Caki2 (cell line): Measurements from ENCODE around the gene PDCL3. TPM values are rescaled to one million over a fixed set of nuclear protein-coding genes. Genes with fewer than 3 reads are reported as not detected.

ENCODE experiments used
- DNase-seq: peaks from one replicate; pipeline ENCODE4 v3.0.0-alpha.2; 2015; ENCODE audit warnings: low read depth
- in situ Hi-C: cut with HindIII; loops from 2 replicates; pipeline ENCODE4 v1.10.0; 2016; ENCODE audit warnings: low sequenced_read_pairs, low pct_unique_long_range_greater_than_20kb, mixed read lengths
- total RNA-seq: library from RNA; depleted of rRNA; stranded (reverse); fragments of >200 nt; shearing (Covaris generic); gene quantifications from 2 replicates; pipeline ENCODE4 v1.2.3, GENCODE V29; 2014; ENCODE audit warnings: low replicate concordance

The PDCL3 gene
- total RNA-seq, 1 experiment from 2014 or later, result 30.4 TPM

- no peak for DNase-seq
- in situ Hi-C loops, result no loop called here
These were observed 11.5 kb upstream of the PDCL3 start for GRCh38 chr2:100551303-100551702.

DNA sequence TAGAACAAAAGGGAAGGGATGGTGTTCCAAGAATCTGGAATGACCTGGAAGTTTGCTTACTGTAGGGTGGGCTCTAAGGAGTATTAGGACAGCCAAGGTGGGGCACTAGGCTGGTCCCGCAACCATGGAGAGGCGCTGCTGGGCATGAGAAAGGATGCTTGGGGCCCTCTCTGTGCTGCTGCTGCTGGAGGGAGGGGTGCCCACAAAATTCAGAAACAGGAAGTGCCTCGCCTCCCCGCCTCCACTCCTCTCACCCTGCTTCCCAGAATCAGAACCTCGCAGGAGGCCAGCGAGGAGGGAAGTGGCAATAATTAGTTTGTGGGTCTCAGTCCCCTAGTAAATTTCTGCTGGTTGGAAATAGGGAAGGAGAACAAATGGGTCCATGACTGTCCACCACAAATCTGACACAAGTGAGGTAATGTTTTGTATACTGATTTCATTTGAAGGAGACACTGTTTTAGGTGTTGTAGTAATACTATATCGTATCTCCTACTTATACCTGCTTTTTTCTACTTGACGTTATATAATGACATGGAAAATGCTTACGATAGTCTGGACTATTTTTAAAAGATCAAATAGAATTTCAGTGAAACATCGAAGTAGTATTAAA is 7.9 kb upstream of the PDCL3 start:
- DNase-seq, result no peak
- in situ Hi-C loops, result no loop called here

- DNase-seq, result no peak
- in situ Hi-C loops, result no loop called here
These were observed 6.0 kb upstream of the PDCL3 start for GRCh38 chr2:100556746-100557145.

GRCh38 chr2:100560216-100560830 is 2.5 kb upstream of the PDCL3 start:
- in situ Hi-C loops, result no loop called here
- DNase-seq, result no peak

- in situ Hi-C loops, result no loop called here
- DNase-seq, result peak; percentile 21
These were observed 1.6 kb upstream of the PDCL3 start for GRCh38 chr2:100561191-100561590.

- no peak for DNase-seq
These were observed 834 bp downstream of the PDCL3 start for GRCh38 chr2:100563407-100564247.

GRCh38 chr2:100568989-100569388 is 6.2 kb downstream of the PDCL3 start:
- DNase-seq, result no peak
- in situ Hi-C loops, result no loop called here

More at GRCh38 chr2:100563407-100564247, 834 bp downstream of the PDCL3 start:
- in situ Hi-C loops, result no loop called here

DNA sequence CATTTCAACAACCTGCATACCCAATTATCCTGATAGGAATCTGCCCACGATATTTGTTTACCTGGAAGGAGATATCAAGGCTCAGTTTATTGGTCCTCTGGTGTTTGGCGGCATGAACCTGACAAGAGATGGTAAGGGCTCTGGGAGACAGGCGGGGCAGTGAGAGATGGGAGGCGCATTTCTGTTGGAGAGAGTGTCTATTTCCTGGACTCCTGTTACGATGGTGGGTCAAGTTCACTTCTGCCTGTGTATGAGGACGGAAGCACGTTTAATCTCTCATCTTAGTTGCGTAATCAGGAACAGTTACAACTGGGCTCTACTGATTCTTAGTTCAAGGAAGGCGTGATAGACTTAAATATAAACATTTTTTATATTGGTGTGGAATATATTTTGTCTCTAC is 8.9 kb downstream of the PDCL3 start:
- DNase-seq, result no peak
- in situ Hi-C loops, result no loop called here

GRCh38 chr2:100577777-100578176 is 15.0 kb downstream of the PDCL3 start:
- in situ Hi-C loops, result no loop called here

DNA sequence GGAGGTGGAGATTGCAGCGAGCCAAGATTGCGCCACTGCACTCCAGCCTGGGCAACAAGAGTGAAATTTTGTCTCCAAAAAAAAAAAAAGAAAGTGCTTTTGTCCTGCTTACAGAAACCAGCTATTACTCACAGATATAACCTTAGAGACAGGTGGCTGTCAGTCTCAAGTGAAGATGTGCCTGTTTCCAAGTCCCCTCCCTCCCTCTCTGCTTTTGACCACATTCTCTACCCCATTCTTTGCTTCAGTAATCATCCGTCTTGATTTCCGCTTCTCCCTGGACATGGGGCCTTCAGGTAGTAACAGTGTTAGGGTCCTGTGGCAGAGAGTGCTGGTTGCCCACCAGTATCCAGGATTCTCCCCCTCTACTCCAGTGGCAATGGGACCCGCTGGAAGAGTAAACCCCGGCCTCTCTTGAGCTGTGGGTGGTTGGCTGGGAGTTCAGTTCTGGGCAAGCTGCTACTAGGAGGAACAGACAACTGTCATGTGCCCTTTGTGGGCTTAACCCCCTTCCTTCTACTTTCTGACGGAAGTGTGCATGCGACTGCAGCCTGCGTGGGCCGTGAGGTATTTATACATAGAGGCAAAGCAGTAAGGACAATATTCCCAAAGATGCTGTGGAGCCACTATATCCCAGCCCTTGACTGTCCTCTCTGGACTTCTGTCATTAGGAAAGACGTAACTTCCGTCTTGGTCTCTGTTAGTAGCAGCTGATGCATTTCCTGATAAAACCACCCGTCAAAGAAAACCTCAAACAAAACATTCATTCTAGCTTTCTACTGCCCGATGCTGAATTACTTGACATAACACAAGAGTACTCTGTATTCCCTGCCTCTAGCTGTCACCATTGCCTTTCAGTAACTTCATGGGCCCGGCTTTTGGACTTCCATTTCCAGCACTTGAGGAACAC is 17.8 kb downstream of the PDCL3 start:
- no peak for DNase-seq
- in situ Hi-C loops, result no loop called here

More at GRCh38 chr2:100577777-100578176, 15.0 kb downstream of the PDCL3 start:
- no peak for DNase-seq

GRCh38 chr2:100581277-100581612 is 18.5 kb downstream of the PDCL3 start:
- in situ Hi-C loops, result no loop called here
- DNase-seq, result no peak

- in situ Hi-C loops, result no loop called here
- no peak for DNase-seq
These were observed 22.0 kb downstream of the PDCL3 start for GRCh38 chr2:100584816-100585215.

DNA sequence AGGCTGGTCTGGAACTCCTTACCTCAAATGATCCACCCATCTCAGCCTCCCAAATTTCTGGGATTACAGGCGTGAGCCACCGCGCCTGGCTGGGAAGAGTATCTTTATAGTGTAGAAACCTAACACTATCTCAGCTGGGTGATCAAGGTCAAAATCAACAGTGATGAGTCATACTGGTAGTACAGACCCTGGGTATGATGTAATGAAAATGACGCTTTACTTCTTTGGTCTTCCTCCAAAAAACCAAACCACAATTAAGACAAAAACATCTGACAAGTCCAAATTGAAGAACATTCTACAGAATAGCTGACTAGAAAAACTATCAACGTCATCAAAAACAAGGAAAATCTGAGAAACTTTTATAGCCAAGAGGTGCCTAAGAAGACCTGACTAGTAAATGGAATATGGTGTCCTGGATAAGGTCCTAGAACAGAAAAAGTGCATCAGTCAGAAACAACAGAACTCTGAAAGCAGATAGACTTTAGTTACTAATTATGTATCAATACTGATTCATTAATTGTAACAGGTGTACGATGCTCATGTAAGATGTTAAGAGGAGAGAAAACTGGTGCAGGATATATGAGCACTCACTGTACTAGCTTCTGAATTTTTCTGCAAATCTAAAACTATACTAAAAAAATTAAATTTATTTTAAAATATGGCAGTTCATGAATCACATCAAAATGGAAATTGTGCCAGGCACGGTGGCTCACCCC is 25.4 kb downstream of the PDCL3 start:
- in situ Hi-C loops, result no loop called here
- peak; percentile 31 for DNase-seq

DNA sequence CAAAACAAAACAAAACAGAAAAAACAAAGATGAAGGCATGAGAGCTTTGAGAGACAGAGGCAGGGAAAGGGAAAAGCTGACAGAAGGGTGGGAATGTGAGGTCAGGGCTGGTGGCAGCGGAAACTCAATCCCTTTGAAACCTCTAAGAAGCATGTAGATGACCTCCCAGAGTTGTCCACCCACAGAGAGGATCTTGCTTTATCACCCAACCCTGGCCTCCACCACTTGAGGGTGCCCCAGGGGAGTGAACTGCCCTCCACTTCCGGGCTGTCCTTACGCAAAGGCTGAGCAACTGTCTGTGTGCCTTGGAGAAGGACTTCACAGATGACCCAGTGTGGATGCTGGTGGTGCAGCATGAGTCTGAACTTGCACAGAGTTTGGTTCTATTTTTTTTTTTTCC is 26.7 kb downstream of the PDCL3 start:
- in situ Hi-C loops, result no loop called here
- DNase-seq, result no peak

GRCh38 chr2:100592226-100592625 is 29.4 kb downstream of the PDCL3 start:
- no peak for DNase-seq
- in situ Hi-C loops, result no loop called here

DNA sequence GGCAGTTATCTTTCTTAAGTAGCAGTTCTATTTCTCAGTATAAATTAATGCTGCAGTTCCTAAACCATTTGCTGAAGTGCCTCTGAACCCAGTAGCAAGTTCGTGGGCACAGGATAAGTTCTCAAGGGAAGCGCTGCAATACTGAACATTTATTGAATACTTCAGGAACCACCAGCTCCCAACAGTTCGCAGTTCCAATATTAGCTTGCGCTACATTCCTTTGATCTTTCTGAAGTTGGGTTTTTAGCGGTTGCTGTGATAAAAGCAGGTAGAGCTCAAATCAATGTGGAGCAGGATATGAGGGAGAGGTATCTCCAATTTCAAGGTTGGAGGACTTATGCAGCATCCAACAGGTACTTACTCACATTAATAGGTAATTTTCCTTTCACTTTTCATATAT is 33.7 kb downstream of the PDCL3 start:
- in situ Hi-C loops, result no loop called here

GRCh38 chr2:100599566-100599965 is 36.8 kb downstream of the PDCL3 start:
- no peak for DNase-seq
- in situ Hi-C loops, result no loop called here

More for the DNA sequence above, 33.7 kb downstream of the PDCL3 start:
- DNase-seq, result no peak

DNA sequence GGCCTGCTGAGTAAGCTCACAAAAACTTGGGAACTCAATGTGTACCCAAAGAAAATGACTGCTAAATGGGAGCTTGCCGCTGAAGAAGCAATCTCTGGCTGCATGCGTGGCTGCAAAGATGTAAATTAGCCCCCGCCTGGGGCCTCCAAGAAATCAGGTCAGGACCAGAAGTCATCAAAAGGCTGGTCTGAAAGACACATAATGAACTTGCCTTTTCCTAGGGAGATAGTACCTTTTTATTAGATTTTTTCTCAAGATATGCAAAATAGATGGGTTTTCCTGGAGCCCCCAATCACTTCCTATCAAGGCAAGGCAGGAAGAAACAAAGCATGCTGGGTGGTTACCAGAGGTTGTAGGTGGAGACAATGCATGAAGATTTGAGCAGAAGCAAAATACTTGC is 38.9 kb downstream of the PDCL3 start:
- DNase-seq, result no peak
- in situ Hi-C loops, result no loop called here
